GM18508 (cell line): ENCODE measurements around the gene OSBP2.
"Not testable (repeated sequence)": the region's sequence is repeated elsewhere in the genome, so short reads cannot be mapped to it uniquely, and the experiment has no call there.

ENCODE experiments used
- ATAC-seq: cut with Tn5 transposase; IDR thresholded peaks from one replicate; pipeline ENCODE4 v1.9.1; 2021; ENCODE audit warnings: moderate number of reproducible peaks; ENCODE audit not compliant: insufficient read depth, unreplicated experiment

OSBP2 gene

GRCh38 chr22:30753701-30754100 lies 59.0 kb downstream of the OSBP2 start:
- no peak for ATAC-seq

GRCh38 chr22:30754521-30754920 lies 59.8 kb downstream of the OSBP2 start:
- ATAC-seq = no peak

GRCh38 chr22:30754971-30755758 lies 60.5 kb downstream of the OSBP2 start:
- ATAC-seq = no peak

- no peak for ATAC-seq
These were observed 61.1 kb downstream of the OSBP2 start for GRCh38 chr22:30755759-30756124.

GRCh38 chr22:30763815-30764673 lies 69.4 kb downstream of the OSBP2 start:
- ATAC-seq = no peak

DNA sequence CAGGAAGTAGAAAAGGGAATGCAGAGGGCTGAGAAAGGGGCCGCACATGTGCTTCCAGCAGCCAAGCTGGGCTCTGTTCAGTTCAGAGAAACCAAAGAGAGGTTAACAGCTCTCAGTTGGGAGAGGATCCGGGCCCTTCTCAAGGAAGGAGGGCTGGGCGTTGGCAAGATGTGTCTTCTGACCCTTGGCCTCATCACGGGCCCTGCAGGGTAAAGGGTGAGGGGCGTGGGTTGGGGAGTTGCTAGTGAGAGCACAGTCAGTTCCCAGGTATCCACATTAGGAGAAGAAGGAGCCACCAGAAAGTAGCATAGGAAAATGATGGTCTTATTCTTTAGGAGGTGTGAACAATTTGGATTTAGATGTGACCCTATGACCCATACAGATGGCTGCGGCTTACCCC lies 73.0 kb downstream of the OSBP2 start:
- ATAC-seq = no peak

- ATAC-seq = no peak
These were observed 76.0 kb downstream of the OSBP2 start for GRCh38 chr22:30770716-30771115.

DNA sequence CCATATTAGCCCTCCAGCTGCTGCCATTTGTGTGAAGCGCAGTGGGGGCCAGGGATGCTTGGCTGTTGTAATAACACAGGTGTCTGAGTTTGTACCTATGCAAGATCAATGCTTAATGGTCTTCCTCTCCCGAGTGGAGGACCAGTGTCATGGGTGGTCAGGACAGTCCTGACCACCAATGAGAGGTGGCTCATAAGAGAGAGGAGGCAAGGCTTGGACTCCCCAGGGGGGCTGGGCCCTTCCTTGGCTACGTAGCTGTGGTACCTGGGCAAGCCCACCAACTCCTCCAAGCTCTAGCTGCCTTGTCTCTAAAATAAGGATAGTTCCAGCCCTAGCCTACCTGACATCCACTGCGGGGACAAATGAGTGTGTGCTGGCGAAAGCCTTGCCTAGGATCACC lies 79.2 kb downstream of the OSBP2 start:
- ATAC-seq = no peak

DNA sequence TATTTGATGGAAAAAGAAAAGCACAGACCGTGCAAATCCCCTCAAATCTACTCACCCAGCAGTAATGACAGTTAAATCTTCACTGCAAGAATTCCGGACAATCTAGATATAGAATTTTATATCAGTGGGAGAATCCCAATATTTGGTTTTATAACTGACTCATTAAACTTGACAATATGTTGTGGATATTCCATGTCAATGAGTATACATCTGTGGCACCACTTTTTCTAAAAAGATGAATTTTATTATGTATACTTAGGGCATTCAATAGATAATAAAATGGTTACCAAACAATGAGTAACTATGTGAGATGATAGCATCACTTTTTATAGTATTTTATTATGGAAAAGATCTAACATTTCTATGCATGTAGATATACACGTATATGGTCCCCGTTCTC lies 79.9 kb downstream of the OSBP2 start:
- ATAC-seq = no peak

GRCh38 chr22:30776476-30776875 lies 81.8 kb downstream of the OSBP2 start:
- no peak for ATAC-seq

DNA sequence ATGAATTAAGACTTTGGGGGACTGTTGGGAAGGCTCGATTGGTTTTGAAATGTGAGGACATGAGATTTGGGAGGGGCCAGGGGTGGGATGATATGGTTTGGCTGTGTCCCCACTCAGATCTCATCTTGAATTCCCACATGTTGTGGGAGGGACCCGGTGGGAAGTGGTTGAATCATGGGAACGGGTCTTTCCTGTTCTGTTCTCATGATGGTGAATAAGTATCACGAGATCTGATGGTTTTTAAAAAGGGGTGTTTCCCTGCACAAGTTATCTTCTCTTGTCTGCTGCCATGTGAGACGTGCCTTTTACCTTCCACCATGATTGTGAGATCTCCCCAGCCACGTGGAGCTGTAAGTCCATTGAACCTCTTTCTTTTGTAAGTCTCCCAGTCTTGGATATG lies 82.5 kb downstream of the OSBP2 start:
- not testable (repeated sequence) for ATAC-seq

DNA sequence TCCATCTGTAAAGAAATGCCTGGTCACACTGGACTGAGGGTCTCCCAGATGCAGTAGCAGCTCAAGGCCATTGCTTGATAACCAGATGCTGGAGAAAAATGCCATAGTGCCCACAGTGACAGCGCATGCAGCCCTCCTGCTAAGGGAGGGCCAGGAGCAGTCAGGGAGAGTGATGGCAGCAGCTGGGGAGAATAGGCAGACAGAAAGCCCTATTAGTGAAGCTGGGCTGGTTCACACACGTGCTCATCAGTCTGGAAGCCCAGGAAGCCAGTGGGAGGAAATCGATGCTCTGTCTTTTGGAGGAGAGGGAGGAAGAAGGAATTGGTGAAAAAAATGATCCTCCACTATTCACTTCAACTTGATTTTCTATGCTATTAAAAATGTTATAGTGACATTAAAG lies 82.9 kb downstream of the OSBP2 start:
- no peak for ATAC-seq

DNA sequence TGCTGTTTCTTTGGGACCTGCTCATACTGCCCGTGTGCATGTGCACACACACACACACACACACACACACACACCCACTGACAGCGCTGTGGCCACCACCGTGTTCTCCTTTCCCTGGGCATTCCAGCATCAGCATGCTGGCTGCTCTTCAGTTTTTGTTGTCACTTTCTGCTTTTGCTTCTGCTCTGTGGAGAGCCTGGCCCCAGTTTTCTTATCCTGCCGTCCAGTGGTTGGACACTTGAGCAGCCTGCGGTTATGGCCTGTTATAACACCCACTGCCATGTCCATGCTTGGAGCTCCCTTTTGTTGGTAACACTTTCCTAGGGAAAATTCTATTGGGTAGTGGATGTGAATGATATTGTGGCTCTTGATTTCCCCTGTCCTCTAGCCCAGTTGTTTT lies 83.6 kb downstream of the OSBP2 start:
- ATAC-seq = no peak

- no peak for ATAC-seq
These were observed 85.4 kb downstream of the OSBP2 start for GRCh38 chr22:30780026-30780425.

GRCh38 chr22:30781271-30781875 lies 86.7 kb downstream of the OSBP2 start:
- no peak for ATAC-seq

- ATAC-seq = no peak
These were observed 87.9 kb downstream of the OSBP2 start for GRCh38 chr22:30782613-30783012.

GRCh38 chr22:30783021-30783420 lies 88.3 kb downstream of the OSBP2 start:
- no peak for ATAC-seq

GRCh38 chr22:30785527-30785926 lies 90.9 kb downstream of the OSBP2 start:
- no peak for ATAC-seq

DNA sequence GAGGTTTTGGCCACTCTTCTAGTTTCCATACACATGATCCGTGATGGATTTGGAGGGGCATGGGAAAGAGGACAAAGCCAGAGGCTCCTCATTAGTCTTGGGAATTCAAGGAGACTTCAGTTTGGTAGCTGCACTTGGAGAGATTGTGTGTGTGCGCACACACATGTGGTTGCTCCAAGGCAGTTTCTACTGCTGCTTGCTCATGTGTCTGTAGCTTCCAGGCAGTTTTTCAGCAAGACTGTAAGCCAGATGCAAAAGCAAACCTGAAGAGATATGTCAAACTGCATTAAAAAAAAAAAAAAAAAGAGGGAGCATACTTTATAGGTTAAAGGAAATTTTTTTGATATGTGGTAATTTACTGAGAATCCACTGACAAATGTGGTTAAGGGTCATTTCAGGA lies 95.7 kb downstream of the OSBP2 start:
- no peak for ATAC-seq

DNA sequence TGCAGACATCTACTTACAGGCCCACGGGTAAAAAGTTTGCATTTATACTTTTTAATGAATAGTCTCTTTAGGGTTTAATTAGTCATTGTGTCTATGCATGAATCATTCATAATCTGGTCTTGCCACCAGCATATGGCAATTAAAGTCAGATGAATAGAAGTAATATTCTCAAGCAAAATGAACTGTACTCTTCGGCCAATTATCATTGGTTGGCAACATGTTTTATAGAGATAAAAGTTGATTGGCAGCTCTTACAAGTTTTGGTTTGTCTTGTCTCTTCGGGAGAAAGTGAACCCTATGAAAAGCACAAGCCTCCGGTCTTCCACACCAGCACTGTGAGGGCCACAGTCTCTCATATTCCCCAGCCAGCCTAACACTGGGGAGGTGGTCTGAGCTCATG lies 97.8 kb downstream of the OSBP2 start:
- no peak for ATAC-seq

- no peak for ATAC-seq
These were observed 100.4 kb downstream of the OSBP2 start for GRCh38 chr22:30795118-30795517.
